Type B pancreatic cell (in vitro differentiated cells): ENCODE measurements around the gene GSG1. TPM values are rescaled to one million over a fixed set of nuclear protein-coding genes. Genes with fewer than 3 reads are reported as not detected.
A peak's percentile ranks its signal among the peaks of the same experiment; 100 is the strongest.

ENCODE experiments used
- DNase-seq: peaks from one replicate; pipeline ENCODE4 v3.0.0; 2021; ENCODE audit warnings: mixed read lengths; ENCODE audit not compliant: unreplicated experiment; ENCODE audit errors: extremely low spot score
- H3K27ac Mint-ChIP-seq: 2 replicates; pipeline ENCODE4 v1.8.0; 2021; ENCODE audit warnings: mild to moderate bottlenecking, mixed read lengths
- H3K27me3 Mint-ChIP-seq: 2 replicates; pipeline ENCODE4 v1.8.0; 2021; ENCODE audit warnings: mixed read lengths
- H3K36me3 Mint-ChIP-seq: 2 replicates; pipeline ENCODE4 v1.8.0; 2021; ENCODE audit warnings: mixed read lengths
- H3K4me1 Mint-ChIP-seq: one replicate; pipeline ENCODE4 v1.8.0; 2021; ENCODE audit warnings: mixed read lengths; ENCODE audit not compliant: unreplicated experiment
- H3K4me3 Mint-ChIP-seq: 2 replicates; pipeline ENCODE4 v1.8.0; 2021; ENCODE audit warnings: mild to moderate bottlenecking, mixed read lengths
- H3K9me3 Mint-ChIP-seq: 2 replicates; pipeline ENCODE4 v1.8.0; 2021; ENCODE audit warnings: mixed read lengths
- total RNA-seq: library from RNA; stranded (reverse); gene quantifications from 2 replicates; pipeline ENCODE4 v1.2.1, GENCODE V29; 2021; ENCODE audit warnings: low replicate concordance
- TF ChIP-seq, protein P1 (sequence below): fragments of 200-600 bp; sonication (generic); conservative IDR thresholded peaks from 2 replicates; pipeline ENCODE4 v1.5.0; 2021; ENCODE audit warnings: antibody characterized with exemption, mild to moderate bottlenecking

Gene GSG1
- total RNA-seq, 1 donor from 2014 or later: 0.36 TPM

DNA sequence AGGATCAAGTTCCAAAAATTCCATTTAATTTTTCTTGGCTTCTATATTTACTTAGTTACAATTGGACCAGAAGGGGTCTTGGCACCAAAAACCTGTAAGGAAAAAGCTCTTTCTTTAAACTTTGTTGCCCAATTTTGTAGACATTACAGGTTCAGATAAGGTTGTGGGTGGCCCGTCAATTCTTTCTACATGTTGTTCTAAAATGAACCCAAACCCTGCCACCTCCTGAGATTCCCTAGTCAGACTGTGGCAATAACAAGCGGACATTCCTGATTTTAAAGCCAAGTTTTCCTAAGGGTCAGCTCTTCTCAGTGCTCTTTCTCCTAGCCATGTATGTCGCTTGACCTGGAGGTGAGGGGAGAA lies 45.0 kb upstream of the GSG1 start:
- TF ChIP-seq, protein P1, sequence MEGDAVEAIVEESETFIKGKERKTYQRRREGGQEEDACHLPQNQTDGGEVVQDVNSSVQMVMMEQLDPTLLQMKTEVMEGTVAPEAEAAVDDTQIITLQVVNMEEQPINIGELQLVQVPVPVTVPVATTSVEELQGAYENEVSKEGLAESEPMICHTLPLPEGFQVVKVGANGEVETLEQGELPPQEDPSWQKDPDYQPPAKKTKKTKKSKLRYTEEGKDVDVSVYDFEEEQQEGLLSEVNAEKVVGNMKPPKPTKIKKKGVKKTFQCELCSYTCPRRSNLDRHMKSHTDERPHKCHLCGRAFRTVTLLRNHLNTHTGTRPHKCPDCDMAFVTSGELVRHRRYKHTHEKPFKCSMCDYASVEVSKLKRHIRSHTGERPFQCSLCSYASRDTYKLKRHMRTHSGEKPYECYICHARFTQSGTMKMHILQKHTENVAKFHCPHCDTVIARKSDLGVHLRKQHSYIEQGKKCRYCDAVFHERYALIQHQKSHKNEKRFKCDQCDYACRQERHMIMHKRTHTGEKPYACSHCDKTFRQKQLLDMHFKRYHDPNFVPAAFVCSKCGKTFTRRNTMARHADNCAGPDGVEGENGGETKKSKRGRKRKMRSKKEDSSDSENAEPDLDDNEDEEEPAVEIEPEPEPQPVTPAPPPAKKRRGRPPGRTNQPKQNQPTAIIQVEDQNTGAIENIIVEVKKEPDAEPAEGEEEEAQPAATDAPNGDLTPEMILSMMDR: no peak
- Mint-ChIP-seq H3K36me3 (peaks cover 14% of the 10 kb centered on the region), H3K27ac (peak overlapping the region; percentile 87), H3K4me3 (peak overlapping the region; percentile 26), H3K4me1 (peaks cover 22% of the 10 kb centered on the region), H3K9me3 (peaks cover 5% of the 10 kb centered on the region), H3K27me3 (no peaks in the 10 kb centered on the region)
- DNase-seq: no peak

DNA sequence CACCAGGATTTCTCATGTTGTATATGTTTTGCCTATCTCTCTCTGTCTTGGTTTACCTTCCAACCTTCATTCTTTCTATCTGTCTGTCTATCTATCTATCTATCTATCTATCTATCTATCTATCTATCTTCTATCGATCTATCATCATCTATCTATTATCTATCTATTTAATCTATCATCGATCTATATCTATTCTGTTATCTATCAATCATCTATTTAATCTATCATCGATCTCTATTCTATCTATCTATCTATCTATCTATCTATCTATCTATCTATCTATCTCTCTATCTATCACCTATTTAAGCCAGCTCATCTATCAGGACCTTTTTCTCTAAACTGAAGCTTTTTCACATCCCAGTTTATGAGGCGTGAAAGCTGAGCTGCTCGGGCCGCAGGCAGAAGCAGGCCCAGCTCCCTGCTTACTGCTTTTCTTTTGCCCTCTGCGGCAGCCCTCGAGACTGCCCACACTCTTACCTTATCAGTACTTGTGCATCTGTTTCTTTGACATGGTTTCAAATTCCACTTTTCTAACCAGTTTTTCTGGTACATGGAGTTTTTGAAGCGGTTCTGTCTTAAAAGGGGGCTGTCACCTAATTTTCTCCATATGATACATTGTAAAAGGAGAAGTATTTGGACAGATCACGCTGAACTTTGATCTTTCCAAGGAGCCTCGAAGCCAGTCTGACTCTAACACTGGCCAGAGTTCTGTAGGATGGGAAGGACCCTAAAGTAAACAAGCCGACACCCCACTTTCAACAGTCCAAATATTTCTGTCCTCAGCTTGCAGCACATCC lies 44.4 kb upstream of the GSG1 start:
- H3K36me3 Mint-ChIP-seq: peaks cover 17% of the 10 kb centered on the region
- no peak for DNase-seq
- H3K9me3 Mint-ChIP-seq: peaks cover 8% of the 10 kb centered on the region
- peak overlapping the region; percentile 70 for H3K4me3 Mint-ChIP-seq
- TF ChIP-seq, protein P1: no peak
- H3K27ac Mint-ChIP-seq: peak overlapping the region; percentile 87
- no peaks in the 10 kb centered on the region for H3K27me3 Mint-ChIP-seq
- H3K4me1 Mint-ChIP-seq: peaks cover 22% of the 10 kb centered on the region

DNA sequence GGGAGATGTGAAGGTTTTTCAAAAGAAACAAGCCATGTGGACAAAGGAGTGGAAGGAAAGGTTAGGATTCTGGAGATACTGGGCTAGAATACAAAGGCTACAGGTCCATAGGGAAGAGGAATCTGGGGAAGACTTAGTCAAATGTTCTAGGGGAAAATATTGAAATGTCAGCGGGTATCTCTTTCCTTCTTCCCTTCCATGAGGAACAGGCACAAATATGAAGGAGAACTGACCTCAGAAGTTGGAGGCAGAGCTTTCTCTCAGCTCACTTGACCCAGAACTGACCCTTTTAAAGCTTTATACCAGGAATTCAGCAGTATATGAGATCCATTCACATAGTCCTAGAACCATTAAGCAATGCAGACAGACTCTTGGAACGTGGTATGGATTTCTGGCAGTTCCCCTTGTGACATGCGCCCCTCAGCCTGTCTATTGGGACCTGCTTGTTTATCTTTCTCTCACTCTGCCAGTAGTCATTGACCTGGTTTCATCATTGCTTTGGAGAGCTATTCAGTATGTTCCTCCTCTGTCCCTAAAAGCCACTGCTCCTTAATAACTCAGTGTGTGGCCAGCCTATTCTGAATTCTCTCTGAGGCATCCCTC lies 43.0 kb upstream of the GSG1 start:
- peak overlapping the region; percentile 33 for H3K27ac Mint-ChIP-seq
- H3K27me3 Mint-ChIP-seq: no peaks in the 10 kb centered on the region

DNA sequence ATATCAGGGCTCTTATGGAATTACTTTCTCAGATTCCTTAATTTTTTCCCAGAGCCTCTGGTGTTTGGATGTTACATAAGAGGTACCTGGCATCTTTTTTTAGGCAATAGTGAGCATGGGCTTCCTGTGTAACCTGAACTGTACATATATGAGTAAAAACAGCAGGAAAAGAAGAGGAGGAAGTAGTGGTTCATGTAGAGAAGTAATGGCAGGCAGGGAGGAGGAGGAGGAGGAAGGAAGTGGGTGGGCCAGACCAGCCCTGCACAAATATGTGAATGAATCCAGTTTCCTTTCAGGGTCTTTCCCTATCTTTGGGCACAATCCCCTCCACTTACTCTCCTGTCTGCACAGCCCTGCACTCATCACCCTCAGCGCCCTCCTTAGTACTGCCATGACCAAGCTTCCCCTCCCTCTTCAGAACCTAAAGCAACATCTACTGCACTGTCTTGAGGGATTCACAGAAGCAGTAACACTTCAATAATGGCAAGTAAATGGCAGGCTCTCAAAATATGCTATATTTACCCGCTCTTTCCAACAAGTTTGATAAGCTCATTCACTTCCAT lies 40.9 kb upstream of the GSG1 start:
- peaks cover 22% of the 10 kb centered on the region for H3K4me1 Mint-ChIP-seq
- no peaks in the 10 kb centered on the region for H3K27me3 Mint-ChIP-seq
- DNase-seq: no peak
- TF ChIP-seq, protein P1: no peak
- H3K27ac Mint-ChIP-seq: peak overlapping the region; percentile 10
- H3K4me3 Mint-ChIP-seq: peak overlapping the region; percentile 35
- H3K36me3 Mint-ChIP-seq: peaks cover 14% of the 10 kb centered on the region
- peaks cover 10% of the 10 kb centered on the region for H3K9me3 Mint-ChIP-seq

More for the DNA sequence above, 43.0 kb upstream of the GSG1 start:
- DNase-seq: no peak
- Mint-ChIP-seq H3K9me3 (peaks cover 10% of the 10 kb centered on the region), H3K36me3 (peaks cover 19% of the 10 kb centered on the region), H3K4me3 (no peak overlapping the region), H3K4me1 (peaks cover 22% of the 10 kb centered on the region)
- TF ChIP-seq, protein P1: no peak

DNA sequence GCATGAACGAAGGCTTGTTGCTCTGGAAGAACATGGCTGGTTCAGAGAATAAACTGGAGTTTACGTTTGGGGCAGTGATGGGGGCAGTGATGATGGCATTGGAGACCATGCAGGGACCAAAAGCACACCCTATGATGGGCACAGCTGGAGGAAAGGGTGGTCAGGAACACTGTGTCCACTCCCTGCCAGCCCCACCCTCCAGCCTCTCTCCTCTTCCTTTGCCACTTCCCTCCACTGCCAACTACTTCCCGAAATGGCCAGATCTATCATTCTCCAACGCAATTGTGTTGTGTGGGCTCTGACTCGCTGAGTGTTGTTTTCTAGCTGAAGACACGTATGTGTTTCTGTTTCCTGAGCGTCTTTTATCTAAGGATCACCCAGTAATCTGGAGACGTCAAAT lies 39.3 kb upstream of the GSG1 start:
- no peak overlapping the region for H3K27ac Mint-ChIP-seq
- TF ChIP-seq, protein P1: no peak
- H3K4me1 Mint-ChIP-seq: peaks cover 12% of the 10 kb centered on the region
- H3K27me3 Mint-ChIP-seq: peaks cover 4% of the 10 kb centered on the region
- H3K36me3 Mint-ChIP-seq: peaks cover 19% of the 10 kb centered on the region
- DNase-seq: no peak
- no peak overlapping the region for H3K4me3 Mint-ChIP-seq
- H3K9me3 Mint-ChIP-seq: peaks cover 15% of the 10 kb centered on the region
